GM13977 (cell line): ENCODE results near the gene KCNA2.

Source experiments
- DNase-seq: peaks from one replicate; pipeline ENCODE4 v3.0.0; 2012; ENCODE audit warnings: low spot score
- in situ Hi-C: fragments of 300-500 bp; cut with MboI; formaldehyde crosslinking; loops from one replicate; pipeline ENCODE4 v1.12.0; 2022; ENCODE audit warnings: low sequenced_read_pairs, low pct_unique_long_range_greater_than_20kb, mixed read lengths, inconsistent platforms; ENCODE audit not compliant: unreplicated experiment
- TF ChIP-seq, protein P1 (sequence below): IDR thresholded peaks from 2 replicates; pipeline ENCODE4 v1.5.1; 2012; ENCODE audit warnings: mild to moderate bottlenecking, control low read depth; ENCODE audit not compliant: insufficient read depth; ENCODE audit errors: extremely low read depth, missing control alignments

KCNA2 gene

GRCh38 chr1:110545492-110545891 is 60.7 kb downstream of the KCNA2 start:
- in situ Hi-C loops, result no loop called here
- TF ChIP-seq, protein P1, sequence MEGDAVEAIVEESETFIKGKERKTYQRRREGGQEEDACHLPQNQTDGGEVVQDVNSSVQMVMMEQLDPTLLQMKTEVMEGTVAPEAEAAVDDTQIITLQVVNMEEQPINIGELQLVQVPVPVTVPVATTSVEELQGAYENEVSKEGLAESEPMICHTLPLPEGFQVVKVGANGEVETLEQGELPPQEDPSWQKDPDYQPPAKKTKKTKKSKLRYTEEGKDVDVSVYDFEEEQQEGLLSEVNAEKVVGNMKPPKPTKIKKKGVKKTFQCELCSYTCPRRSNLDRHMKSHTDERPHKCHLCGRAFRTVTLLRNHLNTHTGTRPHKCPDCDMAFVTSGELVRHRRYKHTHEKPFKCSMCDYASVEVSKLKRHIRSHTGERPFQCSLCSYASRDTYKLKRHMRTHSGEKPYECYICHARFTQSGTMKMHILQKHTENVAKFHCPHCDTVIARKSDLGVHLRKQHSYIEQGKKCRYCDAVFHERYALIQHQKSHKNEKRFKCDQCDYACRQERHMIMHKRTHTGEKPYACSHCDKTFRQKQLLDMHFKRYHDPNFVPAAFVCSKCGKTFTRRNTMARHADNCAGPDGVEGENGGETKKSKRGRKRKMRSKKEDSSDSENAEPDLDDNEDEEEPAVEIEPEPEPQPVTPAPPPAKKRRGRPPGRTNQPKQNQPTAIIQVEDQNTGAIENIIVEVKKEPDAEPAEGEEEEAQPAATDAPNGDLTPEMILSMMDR, result no peak
- no peak for DNase-seq

GRCh38 chr1:110544753-110545152 is 61.4 kb downstream of the KCNA2 start:
- no peak for DNase-seq
- in situ Hi-C loops, result no loop called here
- TF ChIP-seq, protein P1, result no peak
